NB4 (cell line): Measurements from ENCODE around the gene GPR82.

Experiments used
- MAX ChIP-seq: IDR thresholded peaks from 2 replicates; pipeline ENCODE4 v1.6.1; 2011; ENCODE audit warnings: low read depth, low read length
- MYC ChIP-seq: IDR thresholded peaks from 2 replicates; pipeline ENCODE4 v1.6.1; 2011; ENCODE audit warnings: low read depth, low read length
- POLR2A ChIP-seq: IDR thresholded peaks from 2 replicates; pipeline ENCODE4 v1.6.1; 2011; ENCODE audit warnings: mild to moderate bottlenecking; ENCODE audit not compliant: insufficient read length; ENCODE audit errors: extremely low read depth
- TF ChIP-seq, protein P1 (sequence below): IDR thresholded peaks from one replicate; pipeline ENCODE4 v1.5.1; 2012; ENCODE audit warnings: low read depth, low read length

GRCh38 chrX:41716222-41716621 is 7.8 kb upstream of the GPR82 start:
- TF ChIP-seq, protein P1, sequence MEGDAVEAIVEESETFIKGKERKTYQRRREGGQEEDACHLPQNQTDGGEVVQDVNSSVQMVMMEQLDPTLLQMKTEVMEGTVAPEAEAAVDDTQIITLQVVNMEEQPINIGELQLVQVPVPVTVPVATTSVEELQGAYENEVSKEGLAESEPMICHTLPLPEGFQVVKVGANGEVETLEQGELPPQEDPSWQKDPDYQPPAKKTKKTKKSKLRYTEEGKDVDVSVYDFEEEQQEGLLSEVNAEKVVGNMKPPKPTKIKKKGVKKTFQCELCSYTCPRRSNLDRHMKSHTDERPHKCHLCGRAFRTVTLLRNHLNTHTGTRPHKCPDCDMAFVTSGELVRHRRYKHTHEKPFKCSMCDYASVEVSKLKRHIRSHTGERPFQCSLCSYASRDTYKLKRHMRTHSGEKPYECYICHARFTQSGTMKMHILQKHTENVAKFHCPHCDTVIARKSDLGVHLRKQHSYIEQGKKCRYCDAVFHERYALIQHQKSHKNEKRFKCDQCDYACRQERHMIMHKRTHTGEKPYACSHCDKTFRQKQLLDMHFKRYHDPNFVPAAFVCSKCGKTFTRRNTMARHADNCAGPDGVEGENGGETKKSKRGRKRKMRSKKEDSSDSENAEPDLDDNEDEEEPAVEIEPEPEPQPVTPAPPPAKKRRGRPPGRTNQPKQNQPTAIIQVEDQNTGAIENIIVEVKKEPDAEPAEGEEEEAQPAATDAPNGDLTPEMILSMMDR, result no peak
- TF ChIP-seq POLR2A (no peak), MAX (no peak), MYC (no peak)
